Stimulated activated CD8-positive, alpha-beta memory T cell treated with anti-CD3 and anti-CD28 coated beads, Interleukin-4, amount 100 ng/mL, for 24 hours (primary cell): ENCODE data around the gene CDC42BPB.
"Not testable (repeated sequence)": the region's sequence is repeated elsewhere in the genome, so short reads cannot be mapped to it uniquely, and the experiment has no call there.

Experiments
- DNase-seq: peaks from one replicate; pipeline ENCODE4 v3.0.0-alpha.2; 2020; ENCODE audit warnings: low read depth

The CDC42BPB gene

DNA sequence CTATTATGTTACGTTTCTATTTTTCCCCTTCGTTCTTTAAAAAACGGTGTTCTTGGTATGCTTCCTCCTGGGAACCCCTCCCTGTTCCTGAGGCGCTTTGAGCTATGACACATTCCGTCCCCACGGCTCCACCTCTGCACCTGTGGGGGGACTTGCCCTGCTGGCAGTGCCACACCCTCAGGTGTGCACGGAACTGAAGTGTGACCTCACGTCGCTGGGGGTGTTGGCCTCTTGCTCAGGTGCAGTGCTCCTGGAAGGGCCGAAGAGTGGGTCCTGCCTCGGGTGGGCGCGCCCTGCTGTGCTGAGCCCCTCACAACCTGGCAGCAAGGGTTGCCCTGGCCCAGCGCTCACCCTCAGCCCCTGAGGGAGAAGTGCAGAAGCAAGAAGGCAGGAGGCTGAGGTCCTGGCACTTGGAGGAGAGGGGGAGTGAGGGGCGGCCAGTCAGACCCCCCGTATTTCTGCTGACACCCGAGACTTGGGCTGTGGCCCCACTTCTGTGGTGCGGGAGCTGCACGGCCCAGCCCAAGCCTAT lies 129.9 kb downstream of the CDC42BPB start:
- no peak for DNase-seq

- DNase-seq, result not testable (repeated sequence)
Observed at GRCh38 chr14:102926840-102927239, 130.5 kb downstream of the CDC42BPB start.

- no peak for DNase-seq
Observed at GRCh38 chr14:102926104-102926503, 131.2 kb downstream of the CDC42BPB start.

DNA sequence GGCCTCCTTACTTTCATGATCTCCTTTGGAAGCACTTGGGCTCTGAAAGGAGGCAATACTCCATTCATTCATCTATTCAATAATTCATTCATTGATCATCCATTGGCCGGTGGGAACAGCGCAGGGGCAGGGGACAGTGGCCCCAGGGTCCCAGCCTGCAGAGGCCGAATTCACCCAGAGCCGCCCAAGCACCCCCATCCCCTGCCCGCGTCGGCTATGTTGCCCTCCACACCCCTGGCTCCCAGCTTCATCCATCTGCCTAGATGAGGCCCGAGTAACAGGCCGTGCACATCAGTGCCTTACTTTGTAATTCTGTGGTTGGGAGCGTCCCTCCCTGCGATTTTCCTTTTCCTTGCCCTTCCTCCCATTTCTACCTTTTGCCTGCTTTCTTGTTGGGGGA lies 131.7 kb downstream of the CDC42BPB start:
- DNase-seq, result no peak

DNA sequence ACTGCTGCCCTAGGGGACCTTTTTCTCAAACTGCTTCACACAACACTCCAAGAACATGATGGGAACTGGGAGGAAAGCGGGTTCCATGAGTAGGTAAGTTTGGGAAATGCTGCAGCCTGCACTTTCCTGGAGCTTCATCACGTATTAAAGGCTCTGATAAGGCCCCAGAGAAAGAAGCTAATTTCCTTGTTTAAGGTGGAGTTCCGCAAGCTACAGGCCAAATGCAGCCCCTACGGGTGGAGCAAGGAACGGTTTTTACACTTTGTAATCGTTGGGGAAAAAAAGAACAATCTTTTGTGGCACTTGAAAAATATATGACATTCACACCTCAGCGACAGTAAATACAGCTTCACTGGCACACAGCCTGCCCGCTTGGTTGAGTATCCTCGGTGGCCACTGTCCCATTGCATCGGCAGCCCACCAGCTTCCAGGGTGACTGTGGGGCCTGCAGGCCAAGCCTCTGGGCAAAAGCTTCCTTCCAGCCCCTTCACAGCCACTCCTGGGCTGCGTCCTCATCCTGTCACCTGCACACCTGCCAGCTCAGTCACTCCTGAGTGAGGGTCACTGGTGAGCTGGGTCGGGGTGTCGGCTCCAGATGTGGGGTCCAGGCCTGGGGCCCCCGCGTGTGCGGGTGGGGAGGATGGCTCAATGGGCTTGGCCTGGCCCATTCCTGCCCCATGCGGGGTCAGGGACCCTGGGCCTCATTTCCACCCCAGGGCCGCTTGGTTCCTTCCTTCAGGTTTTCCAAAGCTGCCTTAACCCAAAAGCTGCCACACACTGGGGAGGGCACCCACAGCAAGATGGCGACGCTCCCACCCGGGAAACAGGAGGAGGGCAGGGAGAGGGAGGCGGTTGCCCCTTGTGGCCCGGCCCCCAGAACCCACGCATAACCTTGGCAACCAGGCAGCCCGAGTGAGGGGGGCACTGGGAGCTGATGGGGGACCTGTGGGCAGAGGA lies 132.4 kb downstream of the CDC42BPB start:
- no peak for DNase-seq

DNA sequence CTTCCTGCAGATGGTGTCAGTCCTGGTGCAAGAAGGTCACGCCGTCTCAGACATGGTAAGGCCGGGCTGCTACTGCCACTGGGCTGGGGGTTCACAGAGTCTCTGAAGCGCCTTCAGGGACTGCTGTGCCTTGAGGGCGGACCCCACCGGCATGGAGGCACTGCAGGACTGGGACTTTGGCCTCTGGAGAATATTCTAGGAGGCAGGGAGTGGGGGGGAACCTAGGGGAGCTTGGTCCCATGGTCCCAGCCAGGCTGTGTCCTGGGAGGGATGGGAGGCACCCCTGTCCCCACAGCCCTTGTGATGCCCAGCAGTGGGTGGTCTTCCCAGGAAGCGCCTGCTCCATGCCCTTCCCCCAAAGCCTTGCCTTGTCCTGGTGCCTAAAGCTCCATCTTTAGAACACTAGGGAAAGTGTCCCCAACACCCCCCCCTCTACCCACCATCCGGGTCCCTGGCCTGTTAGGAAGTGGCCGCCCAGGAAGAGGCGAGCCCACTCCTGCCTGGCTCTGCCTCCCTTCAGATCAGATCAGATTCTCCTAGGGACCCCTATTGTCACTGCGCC lies 133.3 kb downstream of the CDC42BPB start:
- DNase-seq, result no peak

- DNase-seq, result no peak
Observed at GRCh38 chr14:102923201-102923924, 134.0 kb downstream of the CDC42BPB start.

GRCh38 chr14:102922490-102923200 lies 134.7 kb downstream of the CDC42BPB start, which contains the start of gene AMN:
AMN (plus strand) TSS chr14:102922663; CDS start chr14:102922689, 26 bp downstream.
- DNase-seq, result no peak

DNA sequence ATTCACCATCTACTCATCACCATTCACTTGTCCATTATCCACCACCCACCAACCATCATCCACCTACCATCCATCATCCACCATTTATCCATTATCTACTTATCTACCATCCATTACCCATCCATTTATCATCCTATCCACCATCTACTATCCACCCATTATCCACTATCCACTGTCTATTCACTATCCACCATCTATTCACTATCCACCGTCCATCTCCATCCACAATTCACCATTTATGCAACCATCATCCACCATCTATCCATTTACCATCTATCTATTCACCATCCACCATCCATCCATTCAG lies 136.4 kb downstream of the CDC42BPB start:
- DNase-seq, result no peak

- no peak for DNase-seq
Observed at GRCh38 chr14:102920273-102920997, 136.9 kb downstream of the CDC42BPB start.

- no peak for DNase-seq
Observed at GRCh38 chr14:102918438-102918837, 138.9 kb downstream of the CDC42BPB start.

DNA sequence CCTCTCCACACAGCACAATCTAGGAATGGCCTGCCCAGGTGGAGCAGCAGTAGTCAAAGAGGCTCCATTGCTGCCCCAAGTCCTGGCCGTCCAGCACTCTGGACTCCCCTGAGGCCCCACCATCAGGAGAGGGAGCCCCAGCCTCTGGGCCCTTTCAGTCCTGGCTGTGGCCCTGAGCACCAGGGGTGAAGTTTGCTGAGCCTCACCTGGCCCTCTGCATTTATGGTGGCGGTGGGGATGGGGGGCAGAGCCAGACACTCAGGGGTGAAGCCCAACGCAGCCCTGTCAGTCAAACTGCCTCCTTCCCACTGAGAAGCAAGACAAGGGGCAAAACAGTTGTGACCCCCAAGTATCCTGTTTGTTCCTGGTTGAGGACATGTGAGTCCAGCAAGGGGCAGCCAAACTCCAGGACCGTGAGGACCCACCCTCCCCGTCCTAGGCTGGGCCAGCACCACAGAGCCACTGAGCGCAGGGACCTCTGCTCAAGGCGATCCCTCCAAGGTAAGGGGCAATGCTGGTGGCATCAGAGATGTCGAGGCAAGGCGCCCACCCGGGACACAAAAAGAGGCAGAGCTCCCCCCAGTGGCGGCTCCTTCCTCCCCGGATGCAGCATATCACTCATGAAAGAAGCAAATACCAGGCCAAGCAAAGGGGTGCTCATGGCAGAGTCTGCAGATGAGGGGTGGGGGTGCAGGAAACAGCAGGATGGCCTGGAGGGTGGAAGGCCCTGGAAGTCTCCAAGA lies 139.7 kb downstream of the CDC42BPB start:
- peak; percentile 41 for DNase-seq

GRCh38 chr14:102917056-102917385 lies 140.3 kb downstream of the CDC42BPB start:
- DNase-seq, result no peak

GRCh38 chr14:102916347-102917055 lies 140.8 kb downstream of the CDC42BPB start:
- DNase-seq, result no peak

- no peak for DNase-seq
Observed at GRCh38 chr14:102915292-102916110, 141.8 kb downstream of the CDC42BPB start.

DNA sequence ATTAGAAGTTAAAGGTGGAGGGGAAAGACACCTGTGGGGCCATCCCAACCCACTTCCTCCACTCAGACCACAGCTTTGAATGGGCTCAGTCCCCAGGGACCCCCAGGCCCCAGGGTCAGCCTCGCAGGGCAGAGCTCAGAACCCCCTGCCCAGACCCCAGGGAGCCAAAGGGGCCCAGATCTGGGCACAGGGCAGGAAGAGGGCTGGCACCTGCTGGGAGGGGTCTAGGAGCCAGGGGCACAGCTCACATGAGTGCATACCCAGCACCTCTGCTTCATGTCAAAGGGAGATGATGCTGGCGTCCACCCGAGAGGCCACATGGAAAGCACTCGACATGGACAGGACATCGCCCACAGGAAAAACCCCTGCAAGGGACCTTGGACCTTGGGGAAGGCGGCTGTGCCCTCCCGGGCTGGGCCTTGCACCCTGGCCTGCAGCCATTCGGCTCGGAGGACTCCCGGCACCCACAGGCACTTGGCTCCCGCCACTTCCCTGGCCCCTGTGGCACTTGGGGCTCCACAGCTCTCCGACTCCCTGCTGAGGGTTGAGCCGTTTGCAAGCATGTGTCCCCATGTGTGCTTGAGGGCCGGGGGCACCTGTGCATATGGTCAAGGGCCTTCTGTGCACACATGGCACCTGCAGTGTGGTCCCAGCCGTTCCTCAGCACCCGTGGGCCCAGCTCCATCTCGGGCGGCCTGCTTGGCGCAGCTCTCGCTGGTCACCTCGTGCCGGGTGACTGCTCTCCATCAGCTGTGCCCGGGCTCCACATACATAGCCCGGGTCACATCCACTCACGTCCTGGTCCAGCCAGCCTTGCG lies 142.7 kb downstream of the CDC42BPB start:
- no peak for DNase-seq

GRCh38 chr14:102913341-102914211 lies 143.8 kb downstream of the CDC42BPB start:
- no peak for DNase-seq
